ENCODE measurements around the gene SLC18B1. TPM values are rescaled to one million over a fixed set of nuclear protein-coding genes. Genes with fewer than 3 reads are reported as not detected.

The SLC18B1 gene
- total RNA-seq, 1 donor from 2014 or later = 3.4 TPM

DNA sequence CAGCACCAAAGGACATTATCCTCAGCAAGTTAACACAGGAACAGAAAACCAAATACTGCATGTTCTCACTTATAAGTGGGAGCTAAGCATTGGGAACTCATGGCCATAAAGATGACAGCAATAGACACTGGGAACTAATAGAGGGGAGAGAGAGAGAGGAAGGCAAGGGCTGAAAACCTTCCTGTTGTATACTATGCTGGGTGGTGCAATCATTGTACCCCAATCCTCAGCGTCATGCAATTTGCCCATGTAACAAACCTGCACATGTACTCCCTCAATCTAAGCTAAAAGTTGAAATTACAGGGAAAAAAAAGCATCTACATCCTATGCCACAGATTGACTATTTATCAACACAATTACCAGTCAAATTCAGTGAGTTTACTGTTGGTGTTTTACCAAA is 64.6 kb downstream of the SLC18B1 start:
- TF ChIP-seq, protein P1, sequence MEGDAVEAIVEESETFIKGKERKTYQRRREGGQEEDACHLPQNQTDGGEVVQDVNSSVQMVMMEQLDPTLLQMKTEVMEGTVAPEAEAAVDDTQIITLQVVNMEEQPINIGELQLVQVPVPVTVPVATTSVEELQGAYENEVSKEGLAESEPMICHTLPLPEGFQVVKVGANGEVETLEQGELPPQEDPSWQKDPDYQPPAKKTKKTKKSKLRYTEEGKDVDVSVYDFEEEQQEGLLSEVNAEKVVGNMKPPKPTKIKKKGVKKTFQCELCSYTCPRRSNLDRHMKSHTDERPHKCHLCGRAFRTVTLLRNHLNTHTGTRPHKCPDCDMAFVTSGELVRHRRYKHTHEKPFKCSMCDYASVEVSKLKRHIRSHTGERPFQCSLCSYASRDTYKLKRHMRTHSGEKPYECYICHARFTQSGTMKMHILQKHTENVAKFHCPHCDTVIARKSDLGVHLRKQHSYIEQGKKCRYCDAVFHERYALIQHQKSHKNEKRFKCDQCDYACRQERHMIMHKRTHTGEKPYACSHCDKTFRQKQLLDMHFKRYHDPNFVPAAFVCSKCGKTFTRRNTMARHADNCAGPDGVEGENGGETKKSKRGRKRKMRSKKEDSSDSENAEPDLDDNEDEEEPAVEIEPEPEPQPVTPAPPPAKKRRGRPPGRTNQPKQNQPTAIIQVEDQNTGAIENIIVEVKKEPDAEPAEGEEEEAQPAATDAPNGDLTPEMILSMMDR (conservative IDR thresholded peaks at IDR 0.05; ENCODE audit: low read depth, low read length) = no peak
- DNase-seq (ENCODE audit: low read depth) = no peak
- H3K4me3 ChIP-seq (ENCODE audit: low read depth, low read length) = no peak overlapping the region

DNA sequence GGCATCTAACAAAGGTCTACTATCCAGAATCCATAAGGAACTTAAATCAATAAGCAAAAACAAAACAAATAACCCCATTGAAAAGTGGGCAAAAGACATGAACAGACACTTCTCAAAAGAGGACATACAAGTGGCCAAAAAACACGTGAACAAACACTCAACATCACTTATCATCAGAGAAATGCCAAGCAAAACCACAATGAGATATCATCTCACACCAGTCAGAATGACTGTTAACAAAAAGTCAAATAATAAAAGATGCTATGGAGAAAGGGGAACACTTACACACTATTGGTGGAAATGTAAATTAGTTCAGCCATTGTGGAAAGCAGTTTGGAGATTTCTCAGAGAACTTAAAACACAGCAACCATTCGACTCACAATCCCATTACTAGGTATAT is 65.2 kb downstream of the SLC18B1 start:
- no peak for DNase-seq (ENCODE audit: low read depth)
- TF ChIP-seq, protein P1 (conservative IDR thresholded peaks at IDR 0.05; ENCODE audit: low read depth, low read length) = no peak
- H3K4me3 ChIP-seq (ENCODE audit: low read depth, low read length) = no peak overlapping the region

GRCh38 chr6:132731086-132731485 is 67.4 kb downstream of the SLC18B1 start:
- no peak overlapping the region for H3K4me3 ChIP-seq (ENCODE audit: low read depth, low read length)
- DNase-seq (ENCODE audit: low read depth) = no peak
- TF ChIP-seq, protein P1 (conservative IDR thresholded peaks at IDR 0.05; ENCODE audit: low read depth, low read length) = no peak

DNA sequence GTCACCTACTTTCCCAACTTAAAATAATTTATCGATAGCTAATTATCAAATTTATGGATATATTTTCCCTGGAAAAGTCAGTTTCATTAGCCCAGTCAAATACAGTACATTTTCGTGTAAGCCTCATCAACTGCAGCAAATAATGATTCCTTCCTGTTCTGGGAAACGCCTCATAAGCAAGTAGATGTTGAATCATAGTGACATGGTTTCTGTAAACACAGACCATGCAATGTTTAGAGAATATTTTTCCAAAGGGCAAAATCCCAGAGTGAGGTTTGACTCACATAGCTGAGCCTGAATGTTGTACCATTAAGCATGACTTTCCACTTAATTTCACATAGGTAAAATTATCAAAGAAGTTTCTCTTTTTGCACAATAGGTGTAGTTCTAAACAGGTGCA is 67.9 kb downstream of the SLC18B1 start:
- TF ChIP-seq, protein P1 (conservative IDR thresholded peaks at IDR 0.05; ENCODE audit: low read depth, low read length) = no peak
- peak; percentile 69 for DNase-seq (ENCODE audit: low read depth)
- no peak overlapping the region for H3K4me3 ChIP-seq (ENCODE audit: low read depth, low read length)

DNA sequence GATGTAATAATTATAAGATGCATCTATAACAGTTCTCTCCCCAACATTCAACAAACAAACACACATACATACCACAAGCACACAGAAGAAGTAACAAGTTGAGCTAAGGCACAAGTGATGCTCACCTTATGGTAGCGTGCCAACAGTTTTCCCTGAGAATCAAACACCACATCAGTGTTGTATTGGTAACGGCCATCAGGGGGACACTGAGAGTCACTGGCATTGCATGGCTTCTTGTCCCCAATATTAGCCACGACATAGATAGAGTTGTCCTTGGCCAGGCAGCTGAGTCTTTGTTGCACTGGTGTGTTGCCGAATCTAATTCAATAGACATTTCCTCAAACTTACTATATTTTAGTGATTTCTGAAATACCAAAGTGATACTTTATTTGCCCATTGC is 69.8 kb downstream of the SLC18B1 start:
- H3K4me3 ChIP-seq (ENCODE audit: low read depth, low read length) = no peak overlapping the region
- DNase-seq (ENCODE audit: low read depth) = no peak
- TF ChIP-seq, protein P1 (conservative IDR thresholded peaks at IDR 0.05; ENCODE audit: low read depth, low read length) = peak; percentile 20

- TF ChIP-seq, protein P1 (conservative IDR thresholded peaks at IDR 0.05; ENCODE audit: low read depth, low read length) = no peak
- no peak for DNase-seq (ENCODE audit: low read depth)
Measured at GRCh38 chr6:132726608-132726975, 71.8 kb downstream of the SLC18B1 start.

DNA sequence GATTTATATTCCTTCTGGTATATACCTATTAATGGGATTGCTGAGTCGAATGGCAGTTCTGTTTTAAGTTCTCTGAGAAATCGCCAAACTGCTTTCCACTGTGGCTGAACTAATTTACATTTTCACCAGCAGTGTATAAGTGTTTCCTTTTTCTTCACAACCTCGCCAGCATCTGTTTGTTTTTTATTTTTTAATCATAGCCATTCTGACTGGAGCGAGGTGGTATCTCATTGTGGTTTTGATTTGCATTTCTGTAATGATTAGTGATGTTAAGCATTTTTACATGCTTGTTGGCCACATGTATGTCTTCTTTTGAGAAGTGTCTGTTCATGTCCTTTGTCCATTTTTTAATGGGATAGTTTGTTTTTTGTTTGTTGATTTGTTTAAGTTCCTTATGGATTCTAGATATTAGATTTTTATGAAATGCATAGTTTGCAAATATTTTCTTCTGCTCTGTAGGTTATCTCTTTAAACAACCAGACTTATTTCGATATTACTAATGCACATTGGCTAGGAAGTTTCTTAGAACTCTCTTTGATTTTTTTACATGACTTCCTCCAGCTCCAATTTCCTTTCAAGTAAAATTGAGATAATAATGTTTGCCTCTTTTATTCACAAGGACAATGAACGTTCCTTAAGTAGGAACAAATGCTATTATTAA is 72.4 kb downstream of the SLC18B1 start:
- TF ChIP-seq, protein P1 (conservative IDR thresholded peaks at IDR 0.05; ENCODE audit: low read depth, low read length) = no peak
- H3K4me3 ChIP-seq (ENCODE audit: low read depth, low read length) = no peak overlapping the region
- DNase-seq (ENCODE audit: low read depth) = no peak

More at GRCh38 chr6:132726608-132726975, 71.8 kb downstream of the SLC18B1 start:
- H3K4me3 ChIP-seq (ENCODE audit: low read depth, low read length) = no peak overlapping the region

Data from epithelial cell of proximal tubule (primary cell).